Spleen (tissue), 11 donors: ENCODE results near the gene KNG1. TPM values are rescaled to one million over a fixed set of nuclear protein-coding genes. Genes with fewer than 3 reads are reported as not detected.

Experiments used
- DNase-seq: peaks from one replicate; pipeline ENCODE4 v3.0.0-alpha.2; 2020
- H3K27ac ChIP-seq, 8 donors: fragments of 200-600 bp; sonication (generic) in 7 of 8; 1 replicate in 4 of 8; 2 replicates in 4 of 8; pipeline versions ENCODE4 v1.5.0 to v1.8.0; 2016 to 2021; ENCODE audit warnings: inconsistent platforms in 4 of 8, mild to moderate bottlenecking in 4 of 8, moderate library complexity in 1 of 8
- H3K27me3 ChIP-seq, 7 donors: fragments of 200-600 bp; sonication (generic) in 6 of 7; replicated peaks in 1 of 7; 1 replicate in 4 of 7; 2 replicates in 3 of 7; pipeline versions ENCODE4 v1.5.0 to v1.8.0; 2016 to 2021; ENCODE audit warnings: inconsistent platforms in 3 of 7, mild to moderate bottlenecking in 1 of 7
- H3K36me3 ChIP-seq, 6 donors: fragments of 200-600 bp; sonication (generic) in 5 of 6; 1 replicate in 4 of 6; 2 replicates in 2 of 6; pipeline versions ENCODE4 v1.5.0 to v1.8.0; 2016 to 2021; ENCODE audit warnings: inconsistent platforms in 2 of 6
- H3K4me1 ChIP-seq, 6 donors: fragments of 200-600 bp; sonication (generic) in 5 of 6; 1 replicate in 3 of 6; 2 replicates in 3 of 6; pipeline versions ENCODE4 v1.5.0 to v1.8.0; 2016 to 2021; ENCODE audit warnings: inconsistent platforms in 3 of 6
- H3K4me3 ChIP-seq, 8 donors: fragments of 200-600 bp; sonication (generic) in 7 of 8; 1 replicate in 4 of 8; 2 replicates in 4 of 8; pipeline versions ENCODE4 v1.5.0 to v1.8.0; 2016 to 2021; ENCODE audit warnings: inconsistent platforms in 4 of 8, mild to moderate bottlenecking in 4 of 8, moderate library complexity in 2 of 8
- H3K9me3 ChIP-seq, 8 donors: fragments of 200-600 bp; sonication (generic) in 7 of 8; 1 replicate in 4 of 8; 2 replicates in 4 of 8; pipeline versions ENCODE4 v1.5.0 to v1.8.0; 2016 to 2021; ENCODE audit warnings: inconsistent platforms in 4 of 8
- POLR2A ChIP-seq, 3 donors: fragments of 450-650 bp; IDR thresholded peaks; one replicate each; pipeline ENCODE4 v1.5.1; 2017; ENCODE audit warnings: antibody characterized with exemption in 3 of 3, mild to moderate bottlenecking in 1 of 3
- POLR2AphosphoS5 ChIP-seq, 3 donors: sonication (generic); formaldehyde crosslinking; IDR thresholded peaks; one replicate each; pipeline ENCODE4 v1.5.1; 2017; ENCODE audit warnings: antibody characterized with exemption in 3 of 3
- WGBS, 5 donors: extraction: QIAGEN DNeasy Blood & Tissue Kit in 3 of 5; methylation state at CpG; one replicate each; pipeline versions ENCODE4 v1.1.5 to v1.1.7; 2013 to 2018; 5-methylcytosine and 5-hydroxymethylcytosine counted together
- intact Hi-C: fragments of 100-400 bp; cut with DNase I; formaldehyde crosslinking; loops from one replicate; pipeline ENCODE4 v1.15.0; 2023; ENCODE audit warnings: low total_unique reads
- polyA plus RNA-seq, 3 donors: library from polyadenylated mRNA; stranded (reverse); fragments of 200-250 nt; gene quantifications; one replicate each; pipeline ENCODE4 v1.2.1, GENCODE V29; 2013
- total RNA-seq, 7 donors: library from RNA; depleted of rRNA in 3 of 7; stranded (reverse); fragments of >200 nt in 3 of 7; fragmentation: NEBNext Ultra II Directional in 4 of 7; extraction: Animal tissue kit (Norgen Biotek cat#: 25700) in 4 of 7; gene quantifications; one replicate each; pipeline versions ENCODE4 v1.1.0 to v1.2.1, GENCODE V29; 2016 to 2021
- TF ChIP-seq, protein P1 (sequence below), 11 experiments: fragments of 200-600 bp in 7 of 11; fragments of 450-650 bp in 4 of 11; sonication (generic) in 4 of 11; IDR thresholded peaks in 8 of 11; conservative IDR thresholded peaks in 3 of 11; 1 replicate in 7 of 11; 2 replicates in 4 of 11; pipeline versions ENCODE4 v1.4.0 to v1.8.0; 2016 to 2021; ENCODE audit warnings: antibody characterized with exemption in 11 of 11, inconsistent platforms in 4 of 11, mild to moderate bottlenecking in 1 of 11
- donor health status: healthy with polysubstance abuse.
- donor health status: DM: no; HTN: no; CAD: no; lungs with moderate emphysema.
- donor health status: DM: no; HTN: no; CAD: no.
- donor health status: Bipolar disorder and iron deficiency.
- donor health status: healthy.
- donor health status: DM: no; HTN: no; CAD: no.
- donor health status: DM: yes; HTN: yes; CAD: no.

KNG1 gene
- total and polyA plus RNA-seq, 10 donors, result 0.36 TPM; not detected in 9

DNA sequence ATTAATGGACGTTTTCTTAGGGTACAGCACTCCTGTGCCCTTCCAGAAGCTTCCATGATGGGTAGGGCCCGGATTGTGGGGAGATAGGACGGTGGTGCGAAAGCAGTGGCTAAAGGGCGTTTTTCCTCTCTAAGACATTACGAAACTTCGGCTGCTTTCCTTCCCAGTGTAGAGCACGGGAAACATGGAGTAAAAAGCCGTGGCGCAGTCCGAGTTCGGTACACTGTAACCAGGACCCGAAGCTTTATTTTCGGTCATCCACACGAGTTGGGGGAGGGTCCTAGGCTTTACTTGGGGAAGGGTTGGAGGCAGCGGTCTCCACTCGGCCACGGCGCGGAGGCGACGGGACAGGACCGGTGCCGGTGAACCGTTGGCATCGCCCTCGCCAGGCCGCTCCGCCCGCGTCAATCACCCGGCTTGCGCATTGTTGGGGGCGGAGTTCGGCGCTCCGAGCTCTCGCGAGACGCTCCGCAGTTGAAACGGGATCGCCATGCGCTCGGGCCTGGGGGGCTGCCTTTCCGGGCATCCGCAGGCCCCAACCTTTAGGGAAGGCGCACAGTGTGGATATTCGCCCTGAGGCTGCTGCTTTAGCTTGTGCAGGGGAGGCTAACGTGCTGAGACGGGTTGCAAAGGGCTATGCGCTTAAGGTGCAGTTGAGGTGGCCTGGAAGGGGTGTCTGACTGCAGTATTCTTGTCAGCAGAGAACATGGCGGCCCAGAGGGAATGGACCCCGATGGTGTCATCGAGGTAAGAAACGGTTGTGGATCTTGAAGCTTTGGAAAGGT, 66.8 kb downstream of the KNG1 start:
- DNase-seq, result peak; percentile 97
- H3K9me3 ChIP-seq, result no peaks in the 10 kb centered on the region
- WGBS, 5 donors, result 0% methylated on average over 23 to 56 of the region's 56 CpGs
- TF ChIP-seq POLR2AphosphoS5 (IDR thresholded peaks at IDR 0.05), result peak; percentile 89 to 99 (median 93)
- TF ChIP-seq POLR2A (IDR thresholded peaks at IDR 0.05), result peak in 2 of 3 donors; percentile 23 to 40
- TF ChIP-seq, protein P1, sequence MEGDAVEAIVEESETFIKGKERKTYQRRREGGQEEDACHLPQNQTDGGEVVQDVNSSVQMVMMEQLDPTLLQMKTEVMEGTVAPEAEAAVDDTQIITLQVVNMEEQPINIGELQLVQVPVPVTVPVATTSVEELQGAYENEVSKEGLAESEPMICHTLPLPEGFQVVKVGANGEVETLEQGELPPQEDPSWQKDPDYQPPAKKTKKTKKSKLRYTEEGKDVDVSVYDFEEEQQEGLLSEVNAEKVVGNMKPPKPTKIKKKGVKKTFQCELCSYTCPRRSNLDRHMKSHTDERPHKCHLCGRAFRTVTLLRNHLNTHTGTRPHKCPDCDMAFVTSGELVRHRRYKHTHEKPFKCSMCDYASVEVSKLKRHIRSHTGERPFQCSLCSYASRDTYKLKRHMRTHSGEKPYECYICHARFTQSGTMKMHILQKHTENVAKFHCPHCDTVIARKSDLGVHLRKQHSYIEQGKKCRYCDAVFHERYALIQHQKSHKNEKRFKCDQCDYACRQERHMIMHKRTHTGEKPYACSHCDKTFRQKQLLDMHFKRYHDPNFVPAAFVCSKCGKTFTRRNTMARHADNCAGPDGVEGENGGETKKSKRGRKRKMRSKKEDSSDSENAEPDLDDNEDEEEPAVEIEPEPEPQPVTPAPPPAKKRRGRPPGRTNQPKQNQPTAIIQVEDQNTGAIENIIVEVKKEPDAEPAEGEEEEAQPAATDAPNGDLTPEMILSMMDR (IDR thresholded peaks at IDR 0.05 in 8 of 11, conservative IDR thresholded peaks at IDR 0.05 in 3 of 11), result peak in 2 of 11 experiments; percentile 29 to 37
- no peaks in the 10 kb centered on the region for H3K27me3 ChIP-seq
- peak overlapping the region; percentile 95 to 99 (median 98) for H3K27ac ChIP-seq
- H3K4me3 ChIP-seq, result peak overlapping the region; percentile 66 to 94 (median 88)
- intact Hi-C loops, result loop anchor here (10.0 kb wide), 2 partner anchors 209 to 849 kb away; partner anchors contain the start of genes DNAJB11 and TRA2B
- H3K4me1 ChIP-seq, result peaks cover 36 to 56% (median 47%) of the 10 kb centered on the region in 6 donors
- H3K36me3 ChIP-seq, result peaks cover 0 to 48% (median 47%) of the 10 kb centered on the region in 6 donors

DNA sequence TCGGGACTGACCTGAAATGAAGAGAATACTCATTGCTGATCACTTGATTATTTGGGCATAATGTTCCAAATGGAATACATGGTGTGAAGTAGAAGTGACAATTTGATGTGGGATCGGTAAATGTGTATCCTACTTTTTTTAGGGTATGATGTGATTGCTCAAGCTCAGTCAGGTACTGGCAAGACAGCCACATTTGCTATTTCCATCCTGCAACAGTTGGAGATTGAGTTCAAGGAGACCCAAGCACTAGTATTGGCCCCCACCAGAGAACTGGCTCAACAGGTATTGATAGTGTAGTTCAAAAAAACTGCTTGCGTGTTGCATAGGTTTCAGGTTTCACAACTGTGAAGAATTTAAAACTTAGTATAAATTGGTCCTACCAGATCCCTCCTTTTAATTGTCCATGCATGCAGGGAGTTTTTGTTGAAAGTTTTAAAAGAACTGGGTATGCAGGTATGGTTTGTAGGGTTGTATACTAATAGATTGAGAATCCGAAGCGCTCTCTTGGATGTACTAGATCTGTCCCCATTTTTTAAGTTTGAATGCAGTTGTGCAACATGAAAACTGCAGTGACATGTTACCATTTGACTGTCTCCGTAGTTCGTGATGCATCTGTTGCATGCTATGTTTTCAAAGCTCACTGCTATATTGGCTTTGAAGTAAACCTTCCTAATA, 67.8 kb downstream of the KNG1 start:
- H3K9me3 ChIP-seq, result no peaks in the 10 kb centered on the region
- peaks cover 0 to 59% (median 57%) of the 10 kb centered on the region in 6 donors for H3K36me3 ChIP-seq
- no peak for DNase-seq
- 10 to 38% (median 13%) methylated on average over 7 of the region's 7 CpGs for WGBS, 5 donors
- intact Hi-C loops, result loop anchor here (10.0 kb wide), 2 partner anchors 210 to 850 kb away; partner anchors contain the start of genes DNAJB11 and TRA2B
- H3K4me3 ChIP-seq, result peak overlapping the region; percentile 66 to 94 (median 88)
- no peaks in the 10 kb centered on the region for H3K27me3 ChIP-seq
- H3K27ac ChIP-seq, result peak overlapping the region in 5 of 8 donors; percentile 95 to 99 (median 98)
- H3K4me1 ChIP-seq, result peaks cover 36 to 67% (median 54%) of the 10 kb centered on the region in 6 donors
- TF ChIP-seq POLR2A (IDR thresholded peaks at IDR 0.05) (no peak), POLR2AphosphoS5 (IDR thresholded peaks at IDR 0.05) (no peak)
- TF ChIP-seq, protein P1 (IDR thresholded peaks at IDR 0.05 in 8 of 11, conservative IDR thresholded peaks at IDR 0.05 in 3 of 11), result no peak

DNA sequence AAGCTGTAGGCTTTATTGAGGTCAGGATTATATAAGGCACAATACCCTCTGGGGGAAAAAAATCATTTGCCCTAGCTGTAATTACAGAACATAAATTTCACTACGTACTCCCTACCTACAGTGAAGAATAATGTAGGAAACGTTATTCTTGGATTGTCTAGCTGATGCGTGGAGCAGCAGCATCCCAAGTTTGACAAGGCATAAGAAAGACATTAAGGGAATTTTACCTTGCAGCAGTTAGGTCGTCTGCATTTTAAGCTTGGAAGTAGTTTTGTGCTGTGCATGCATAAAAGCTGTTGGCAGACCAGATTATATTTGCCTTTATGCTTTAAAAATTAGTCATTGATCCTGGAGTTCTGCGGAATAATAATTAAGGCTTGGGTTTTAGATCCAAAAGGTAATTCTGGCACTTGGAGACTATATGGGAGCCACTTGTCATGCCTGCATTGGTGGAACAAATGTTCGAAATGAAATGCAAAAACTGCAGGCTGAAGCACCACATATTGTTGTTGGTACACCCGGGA, 68.4 kb downstream of the KNG1 start:
- peak overlapping the region in 2 of 8 donors; percentile 97 to 99 for H3K27ac ChIP-seq

More for the DNA sequence above, 68.4 kb downstream of the KNG1 start:
- H3K4me3 ChIP-seq, result peak overlapping the region; percentile 66 to 94 (median 88)
- intact Hi-C loops, result loop anchor here (10.0 kb wide), 2 partner anchors 211 to 851 kb away; partner anchors contain the start of genes DNAJB11 and TRA2B
- H3K27me3 ChIP-seq, result no peaks in the 10 kb centered on the region
- peaks cover 36 to 67% (median 54%) of the 10 kb centered on the region in 6 donors for H3K4me1 ChIP-seq
- TF ChIP-seq POLR2A (IDR thresholded peaks at IDR 0.05), result no peak
- TF ChIP-seq POLR2AphosphoS5 (IDR thresholded peaks at IDR 0.05), result no peak
- TF ChIP-seq, protein P1 (IDR thresholded peaks at IDR 0.05 in 8 of 11, conservative IDR thresholded peaks at IDR 0.05 in 3 of 11), result no peak
- peaks cover 0 to 65% (median 63%) of the 10 kb centered on the region in 6 donors for H3K36me3 ChIP-seq
- DNase-seq, result no peak
- WGBS, 5 donors, result 27 to 56% (median 27%) methylated on average over 7 of the region's 7 CpGs
- no peaks in the 10 kb centered on the region for H3K9me3 ChIP-seq
